ENCODE data around the gene ZNF133.
"Not testable (repeated sequence)": the region's sequence is repeated elsewhere in the genome, so short reads cannot be mapped to it uniquely, and the experiment has no call there.

Gene ZNF133

DNA sequence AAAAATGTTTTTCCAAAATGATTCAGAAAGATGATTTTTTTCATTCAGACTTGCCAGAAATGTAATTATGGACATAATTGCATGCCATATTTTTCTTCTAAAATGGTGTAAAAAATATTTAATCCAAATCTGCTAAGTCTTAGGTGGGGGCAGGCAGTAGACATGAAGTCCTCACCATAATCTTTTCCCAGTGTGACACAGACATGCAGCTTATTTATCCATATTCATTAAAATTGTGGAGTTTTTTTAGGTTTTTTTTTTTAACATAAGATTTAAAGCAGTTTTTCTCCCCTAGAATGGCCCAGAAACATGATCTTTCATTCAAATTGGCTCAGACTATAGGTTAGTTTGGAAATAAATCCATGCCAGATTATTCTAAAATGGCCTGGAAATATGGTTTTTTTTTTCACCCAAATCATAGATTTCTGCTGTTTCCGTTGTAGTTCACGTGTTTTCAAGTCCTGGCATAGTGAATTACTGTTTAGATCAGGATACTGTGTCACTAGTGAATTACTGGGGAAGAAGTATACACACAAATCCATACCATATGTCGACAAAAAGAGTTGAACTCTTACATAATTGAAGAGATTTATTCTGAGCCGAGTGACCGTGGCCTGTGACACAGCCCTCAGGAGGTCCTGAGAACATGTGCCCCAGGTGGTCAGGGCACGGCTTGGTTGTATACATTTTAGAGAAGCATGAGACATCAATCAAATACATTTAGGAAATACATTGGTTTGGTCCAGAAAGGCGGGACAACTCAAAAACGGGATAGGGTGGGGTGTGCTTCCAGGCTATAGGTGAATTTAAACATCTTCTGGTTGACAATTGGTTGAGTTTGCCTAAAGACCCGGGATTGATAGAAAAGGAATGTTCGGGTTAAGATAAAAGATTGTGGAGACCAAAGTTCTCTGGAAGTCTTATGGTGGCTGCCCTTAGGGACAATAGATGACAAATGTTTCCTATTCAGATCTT lies 33.9 kb downstream of the ZNF133 start:
- Histone ChIP-seq H3K27ac (no peak overlapping the region), H3K4me3 (ENCODE audit: low read depth, low read length) (no peak overlapping the region), H3K27me3 (replicated peaks) (no peaks in the 10 kb centered on the region), H3K36me3 (replicated peaks) (peaks cover 2% of the 10 kb centered on the region)
- DNase-seq: no peak
- TF ChIP-seq, protein P1, sequence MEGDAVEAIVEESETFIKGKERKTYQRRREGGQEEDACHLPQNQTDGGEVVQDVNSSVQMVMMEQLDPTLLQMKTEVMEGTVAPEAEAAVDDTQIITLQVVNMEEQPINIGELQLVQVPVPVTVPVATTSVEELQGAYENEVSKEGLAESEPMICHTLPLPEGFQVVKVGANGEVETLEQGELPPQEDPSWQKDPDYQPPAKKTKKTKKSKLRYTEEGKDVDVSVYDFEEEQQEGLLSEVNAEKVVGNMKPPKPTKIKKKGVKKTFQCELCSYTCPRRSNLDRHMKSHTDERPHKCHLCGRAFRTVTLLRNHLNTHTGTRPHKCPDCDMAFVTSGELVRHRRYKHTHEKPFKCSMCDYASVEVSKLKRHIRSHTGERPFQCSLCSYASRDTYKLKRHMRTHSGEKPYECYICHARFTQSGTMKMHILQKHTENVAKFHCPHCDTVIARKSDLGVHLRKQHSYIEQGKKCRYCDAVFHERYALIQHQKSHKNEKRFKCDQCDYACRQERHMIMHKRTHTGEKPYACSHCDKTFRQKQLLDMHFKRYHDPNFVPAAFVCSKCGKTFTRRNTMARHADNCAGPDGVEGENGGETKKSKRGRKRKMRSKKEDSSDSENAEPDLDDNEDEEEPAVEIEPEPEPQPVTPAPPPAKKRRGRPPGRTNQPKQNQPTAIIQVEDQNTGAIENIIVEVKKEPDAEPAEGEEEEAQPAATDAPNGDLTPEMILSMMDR (IDR thresholded peaks at IDR 0.05; ENCODE audit: low read depth, low read length, missing control alignments): no peak
- in situ Hi-C loops (cut with HindIII; ENCODE audit: low pct_ligation_motif_present, low sequenced_read_pairs): no loop called here

GRCh38 chr20:18323705-18324104 lies 35.4 kb downstream of the ZNF133 start:
- no peak for DNase-seq
- H3K27me3 ChIP-seq (replicated peaks): no peaks in the 10 kb centered on the region
- no peak overlapping the region for H3K27ac ChIP-seq
- TF ChIP-seq, protein P1 (IDR thresholded peaks at IDR 0.05; ENCODE audit: low read depth, low read length, missing control alignments): no peak
- H3K36me3 ChIP-seq (replicated peaks): no peaks in the 10 kb centered on the region
- no peak overlapping the region for H3K4me3 ChIP-seq (ENCODE audit: low read depth, low read length)
- in situ Hi-C loops (cut with HindIII; ENCODE audit: low pct_ligation_motif_present, low sequenced_read_pairs): no loop called here

- DNase-seq: no peak
- in situ Hi-C loops (cut with HindIII; ENCODE audit: low pct_ligation_motif_present, low sequenced_read_pairs): no loop called here
Observed at GRCh38 chr20:18324596-18325089, 36.3 kb downstream of the ZNF133 start.

DNA sequence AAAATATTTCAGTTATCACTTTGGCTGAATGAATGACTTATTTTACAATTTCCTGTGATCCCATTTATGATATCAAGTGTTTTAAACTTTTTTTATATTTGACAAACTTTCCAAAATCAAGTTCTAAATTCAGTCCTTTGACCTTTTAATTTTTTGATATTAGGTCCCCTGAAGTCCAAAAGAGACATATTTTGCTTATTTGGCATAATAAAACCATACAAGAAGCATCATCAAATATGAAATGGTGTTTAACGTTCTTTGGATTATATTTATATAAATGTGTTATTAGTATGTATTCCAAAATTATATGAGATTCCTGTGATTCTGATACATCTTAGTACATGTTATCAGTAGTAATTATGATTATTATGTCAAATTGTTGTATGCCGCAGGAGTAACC lies 38.7 kb downstream of the ZNF133 start:
- H3K27ac ChIP-seq: no peak overlapping the region
- in situ Hi-C loops (cut with HindIII; ENCODE audit: low pct_ligation_motif_present, low sequenced_read_pairs): no loop called here
- DNase-seq: no peak
- H3K36me3 ChIP-seq (replicated peaks): no peaks in the 10 kb centered on the region
- no peaks in the 10 kb centered on the region for H3K27me3 ChIP-seq (replicated peaks)
- TF ChIP-seq, protein P1 (IDR thresholded peaks at IDR 0.05; ENCODE audit: low read depth, low read length, missing control alignments): no peak
- H3K4me3 ChIP-seq (ENCODE audit: low read depth, low read length): no peak overlapping the region

More at GRCh38 chr20:18324596-18325089, 36.3 kb downstream of the ZNF133 start:
- Histone ChIP-seq H3K36me3 (replicated peaks) (no peaks in the 10 kb centered on the region), H3K27me3 (replicated peaks) (no peaks in the 10 kb centered on the region), H3K27ac (no peak overlapping the region), H3K4me3 (ENCODE audit: low read depth, low read length) (no peak overlapping the region)
- TF ChIP-seq, protein P1 (IDR thresholded peaks at IDR 0.05; ENCODE audit: low read depth, low read length, missing control alignments): no peak

GRCh38 chr20:18331694-18332093 lies 43.4 kb downstream of the ZNF133 start:
- TF ChIP-seq, protein P1 (IDR thresholded peaks at IDR 0.05; ENCODE audit: low read depth, low read length, missing control alignments): no peak
- Histone ChIP-seq H3K36me3 (replicated peaks) (no peaks in the 10 kb centered on the region), H3K27me3 (replicated peaks) (no peaks in the 10 kb centered on the region), H3K27ac (no peak overlapping the region), H3K4me3 (ENCODE audit: low read depth, low read length) (no peak overlapping the region)
- in situ Hi-C loops (cut with HindIII; ENCODE audit: low pct_ligation_motif_present, low sequenced_read_pairs): no loop called here
- DNase-seq: no peak

DNA sequence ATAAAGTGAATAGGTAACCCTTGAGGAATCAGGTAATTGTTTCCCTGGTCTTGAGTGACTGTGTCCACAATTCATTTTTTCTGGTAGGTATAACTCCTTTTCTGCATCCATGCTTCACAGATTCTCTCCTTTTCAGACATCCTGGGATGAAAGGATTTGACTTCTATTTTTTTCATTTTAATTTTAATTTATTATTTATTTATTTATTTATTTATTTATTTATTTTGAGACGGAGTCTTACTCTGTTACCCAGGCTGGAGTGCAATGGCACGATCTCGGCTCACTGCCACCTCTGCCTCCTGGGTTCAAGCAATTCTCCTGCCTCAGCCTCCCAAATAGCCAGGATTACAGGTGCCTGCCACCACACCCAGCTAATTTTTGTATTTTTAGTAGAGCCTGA lies 61.4 kb downstream of the ZNF133 start:
- H3K36me3 ChIP-seq (replicated peaks); in situ Hi-C loops (cut with HindIII; ENCODE audit: low pct_ligation_motif_present, low sequenced_read_pairs); H3K4me3 ChIP-seq (ENCODE audit: low read depth, low read length); H3K27me3 ChIP-seq (replicated peaks); H3K27ac ChIP-seq; DNase-seq: not testable (repeated sequence)

Data from brain microvascular endothelial cell (primary cell).